Activated naive CD8-positive, alpha-beta T cell treated with anti-CD3 and anti-CD28 coated beads, Interleukin-2, amount 50 U/mL, for 24 hours (primary cell): ENCODE measurements around the gene CHAF1A.
A peak's percentile ranks its signal among the peaks of the same experiment; 100 is the strongest.

Source experiments
- ATAC-seq: fragments of 150-1000 bp; cut with Tn5 transposase; one replicate; pipeline ENCODE4 v1.10.0; 2021
- DNase-seq: peaks from one replicate; pipeline ENCODE4 v3.0.0; 2021
- H3K27ac Mint-ChIP-seq: one replicate; pipeline ENCODE4 v1.8.0; 2021; ENCODE audit warnings: mild to moderate bottlenecking, mixed read lengths
- H3K27me3 Mint-ChIP-seq: one replicate; pipeline ENCODE4 v1.8.0; 2021; ENCODE audit warnings: mixed read lengths
- H3K36me3 Mint-ChIP-seq: one replicate; pipeline ENCODE4 v1.8.0; 2021; ENCODE audit warnings: low read depth, mixed read lengths
- H3K4me1 Mint-ChIP-seq: one replicate; pipeline ENCODE4 v1.8.0; 2021; ENCODE audit warnings: mixed read lengths
- H3K4me3 Mint-ChIP-seq: one replicate; pipeline ENCODE4 v1.8.0; 2021; ENCODE audit warnings: mild to moderate bottlenecking, moderate library complexity, mixed read lengths
- H3K9me3 Mint-ChIP-seq: one replicate; pipeline ENCODE4 v1.8.0; 2021; ENCODE audit warnings: mixed read lengths

Gene CHAF1A

DNA sequence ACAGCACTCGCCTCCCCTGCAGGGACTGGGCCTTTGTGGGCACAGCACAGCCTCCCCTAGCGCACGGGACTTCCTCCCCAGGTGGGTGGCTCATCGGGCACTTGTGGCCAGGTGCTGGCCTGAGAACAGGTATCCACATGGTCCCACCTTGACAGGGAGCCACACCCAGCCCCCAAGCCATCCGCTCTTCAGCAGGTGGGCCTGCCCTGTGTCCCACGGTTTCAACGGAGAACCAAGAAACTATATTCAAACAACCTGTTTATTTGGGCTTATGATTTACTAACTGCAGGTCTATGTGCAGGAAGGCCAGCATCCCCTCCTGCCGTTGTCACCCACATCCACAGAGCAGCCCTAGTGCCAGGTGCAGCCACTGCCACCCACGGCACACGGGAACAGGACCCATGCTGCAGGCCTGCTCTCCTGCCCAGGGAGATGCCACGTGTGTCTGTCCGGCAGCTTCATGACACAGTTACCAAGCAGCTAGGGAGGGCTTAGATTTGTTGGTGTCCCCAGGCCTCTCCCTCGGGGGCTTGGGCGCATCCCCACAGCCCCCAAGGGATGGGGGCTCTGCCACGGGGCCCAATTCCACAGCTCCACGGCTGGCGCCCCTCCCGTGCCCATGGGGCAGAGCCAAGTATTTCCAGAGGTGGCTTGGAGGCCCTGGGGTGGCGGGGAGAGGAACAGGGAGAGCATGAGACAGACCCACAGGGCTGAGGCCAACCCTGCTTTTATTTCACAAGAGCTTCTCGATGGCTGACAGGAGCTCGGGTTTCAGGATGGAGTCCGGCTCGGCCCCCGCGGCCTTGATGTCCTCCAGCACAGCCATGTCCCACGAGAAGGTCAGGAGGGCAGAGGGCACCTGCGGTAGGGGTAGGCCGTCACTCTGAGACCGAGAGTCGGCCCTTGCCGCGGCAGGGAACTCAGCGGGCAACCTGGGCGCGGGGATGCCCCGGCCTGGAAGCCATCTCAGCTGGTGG, 42.6 kb downstream of the CHAF1A start:
- H3K4me3 Mint-ChIP-seq, result no peak overlapping the region
- no peak for ATAC-seq
- no peaks in the 10 kb centered on the region for H3K9me3 Mint-ChIP-seq
- H3K36me3 Mint-ChIP-seq, result peaks cover 8% of the 10 kb centered on the region
- H3K27me3 Mint-ChIP-seq, result no peaks in the 10 kb centered on the region
- H3K4me1 Mint-ChIP-seq, result no peaks in the 10 kb centered on the region
- DNase-seq, result no peak
- H3K27ac Mint-ChIP-seq, result no peak overlapping the region

DNA sequence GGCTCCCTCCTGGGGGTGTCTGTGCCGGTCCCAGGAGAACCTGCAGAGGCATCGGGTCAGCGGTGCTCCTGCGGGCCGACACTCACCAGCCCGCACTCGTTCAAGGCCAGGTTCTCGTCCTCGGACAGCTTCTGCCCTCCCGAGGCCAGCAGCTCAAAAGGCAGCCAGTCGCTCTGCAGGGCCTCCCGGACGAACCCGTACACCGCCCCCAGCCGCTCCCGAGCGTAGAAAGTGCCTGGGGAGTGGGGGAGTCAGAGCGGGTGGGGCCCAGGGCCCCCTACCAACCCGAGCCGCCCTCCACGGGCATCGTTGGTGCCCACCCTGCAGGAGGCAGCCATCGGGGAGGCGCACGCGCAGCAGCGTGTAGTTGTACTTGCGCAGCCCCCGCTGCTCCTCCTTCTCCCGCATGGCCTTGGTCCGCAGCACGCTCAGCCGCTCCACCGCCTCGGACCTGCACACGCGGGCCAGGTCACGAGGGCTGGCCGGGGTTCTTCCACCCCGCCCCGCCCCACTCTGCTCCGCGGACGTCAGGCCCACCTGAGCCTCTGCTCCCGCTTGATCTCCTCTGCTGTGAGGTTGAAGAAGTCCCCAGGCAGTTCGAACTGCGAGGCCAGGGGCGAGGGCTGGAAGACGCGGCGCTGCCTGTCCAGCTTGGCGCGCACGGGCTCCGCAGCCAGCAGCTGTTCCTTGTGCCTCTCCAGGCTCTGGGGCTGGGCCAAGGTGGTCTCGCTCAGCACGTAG, 43.7 kb downstream of the CHAF1A start:
- DNase-seq (no peak), ATAC-seq (no peak)
- Mint-ChIP-seq H3K27me3 (no peaks in the 10 kb centered on the region), H3K4me1 (no peaks in the 10 kb centered on the region), H3K36me3 (peaks cover 9% of the 10 kb centered on the region), H3K9me3 (no peaks in the 10 kb centered on the region), H3K27ac (no peak overlapping the region), H3K4me3 (no peak overlapping the region)

DNA sequence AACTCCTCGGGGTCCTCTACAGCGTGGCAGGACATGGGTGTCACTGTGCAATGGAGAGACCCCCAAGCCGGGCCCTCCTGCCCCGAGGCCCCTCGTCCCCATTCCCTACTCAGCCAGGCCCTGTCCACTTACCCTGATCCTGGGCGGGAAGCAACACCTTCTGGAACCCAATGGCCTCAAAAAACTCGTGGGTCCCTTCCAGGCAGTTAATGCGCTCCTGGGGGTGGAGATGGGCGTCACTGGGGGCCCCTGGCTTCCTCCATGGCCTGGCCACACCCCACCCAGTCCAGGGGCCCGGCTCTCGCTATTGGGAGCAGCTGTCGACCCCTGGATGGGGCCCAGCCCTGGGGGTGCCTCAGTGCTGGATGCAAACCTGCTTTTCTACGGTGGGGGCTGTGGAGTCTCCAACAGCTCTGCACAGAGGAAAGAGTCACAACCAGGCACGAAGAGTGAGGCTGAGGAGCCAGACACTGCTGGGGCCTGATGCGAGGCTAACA, 44.3 kb downstream of the CHAF1A start:
- Mint-ChIP-seq H3K4me1 (no peaks in the 10 kb centered on the region), H3K27ac (no peak overlapping the region), H3K4me3 (no peak overlapping the region), H3K9me3 (no peaks in the 10 kb centered on the region), H3K36me3 (peaks cover 9% of the 10 kb centered on the region), H3K27me3 (no peaks in the 10 kb centered on the region)
- DNase-seq (no peak), ATAC-seq (no peak)

DNA sequence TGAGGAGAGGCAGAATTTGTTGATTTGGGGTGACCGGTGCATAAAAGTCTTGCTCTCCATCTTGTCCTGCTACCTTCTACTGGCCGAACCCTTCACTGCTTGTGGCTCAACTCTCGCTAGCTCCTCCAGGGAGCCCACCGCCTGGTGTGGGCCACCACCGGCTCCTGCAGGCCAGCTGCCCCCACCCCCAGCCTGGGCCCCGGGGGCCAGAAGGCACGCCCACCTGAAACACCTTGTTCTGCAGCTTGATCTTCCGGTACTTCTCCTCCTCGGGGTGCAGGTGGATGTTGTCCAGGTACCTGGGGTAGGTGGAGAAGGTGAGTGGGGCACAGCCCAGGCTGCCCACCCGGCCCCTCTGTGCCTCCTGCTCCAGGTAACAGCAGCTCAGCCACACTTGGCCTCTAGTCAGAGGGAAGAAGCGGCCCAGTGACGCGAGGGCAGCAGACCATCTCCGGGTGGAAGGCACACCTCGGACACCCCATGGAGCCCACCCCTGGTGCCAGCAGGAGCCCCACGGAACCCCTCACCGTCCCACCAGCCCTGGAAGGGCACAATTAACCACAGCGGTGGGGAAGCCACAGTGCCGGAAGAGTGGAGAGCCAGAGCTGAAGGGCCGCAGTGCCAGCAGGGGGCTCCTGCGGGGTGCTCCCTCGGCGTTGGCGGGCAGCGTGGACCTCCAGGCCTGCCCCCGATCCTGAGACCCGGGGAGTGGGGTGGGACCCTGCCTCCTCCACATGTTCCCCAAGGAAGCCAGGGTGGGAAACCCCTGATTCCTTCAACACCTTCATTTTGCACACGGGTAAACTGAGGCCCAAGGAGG, 45.1 kb downstream of the CHAF1A start:
- Mint-ChIP-seq H3K27ac (no peak overlapping the region), H3K36me3 (peaks cover 10% of the 10 kb centered on the region)

DNA sequence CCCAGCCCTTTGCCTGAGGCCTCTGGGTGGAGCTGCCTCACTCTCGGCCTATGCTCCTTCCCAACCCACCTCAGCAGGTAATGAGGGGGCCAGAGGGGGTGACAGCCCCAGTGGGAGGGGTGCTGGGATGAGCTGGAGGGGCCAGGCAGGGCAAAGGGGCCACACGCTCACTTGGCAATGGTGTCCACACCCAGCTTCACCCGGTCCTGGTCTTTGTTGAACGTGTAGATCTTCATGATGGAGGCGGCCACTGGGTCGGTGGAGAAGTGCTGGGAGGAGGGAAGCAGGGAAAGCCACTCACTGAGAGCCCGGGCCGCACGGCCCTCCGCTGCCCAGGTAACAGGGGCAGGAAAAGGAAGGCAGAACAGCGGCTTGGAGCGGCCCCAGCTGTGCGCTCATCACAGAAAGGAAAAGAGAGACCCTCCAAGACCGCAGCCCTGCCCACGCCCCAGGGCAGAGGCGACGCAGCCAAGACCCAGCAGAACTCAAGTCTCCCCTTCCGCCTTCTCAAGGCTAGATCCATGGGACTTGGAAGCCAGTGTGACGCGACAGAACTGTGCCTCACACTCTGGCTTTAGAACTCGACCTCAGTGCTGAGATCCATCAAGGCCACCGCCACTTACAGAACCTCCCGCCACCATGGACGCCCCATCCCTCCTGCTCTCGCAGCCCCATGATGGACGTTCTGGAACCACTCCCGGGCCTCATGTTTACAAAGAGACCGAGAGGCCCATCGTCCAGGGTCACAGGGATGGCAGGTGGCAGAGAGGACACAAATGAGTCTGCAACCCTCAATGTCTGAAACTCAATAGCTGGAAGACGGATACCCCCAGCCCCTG, 45.9 kb downstream of the CHAF1A start:
- no peak for DNase-seq
- ATAC-seq, result no peak
- peaks cover 10% of the 10 kb centered on the region for H3K36me3 Mint-ChIP-seq
- no peaks in the 10 kb centered on the region for H3K4me1 Mint-ChIP-seq
- no peak overlapping the region for H3K4me3 Mint-ChIP-seq
- H3K27me3 Mint-ChIP-seq, result no peaks in the 10 kb centered on the region
- no peak overlapping the region for H3K27ac Mint-ChIP-seq
- H3K9me3 Mint-ChIP-seq, result no peaks in the 10 kb centered on the region

More for the DNA sequence above, 45.1 kb downstream of the CHAF1A start:
- Mint-ChIP-seq H3K9me3 (no peaks in the 10 kb centered on the region), H3K27me3 (no peaks in the 10 kb centered on the region), H3K4me1 (no peaks in the 10 kb centered on the region), H3K4me3 (no peak overlapping the region)
- DNase-seq (no peak), ATAC-seq (no peak)

DNA sequence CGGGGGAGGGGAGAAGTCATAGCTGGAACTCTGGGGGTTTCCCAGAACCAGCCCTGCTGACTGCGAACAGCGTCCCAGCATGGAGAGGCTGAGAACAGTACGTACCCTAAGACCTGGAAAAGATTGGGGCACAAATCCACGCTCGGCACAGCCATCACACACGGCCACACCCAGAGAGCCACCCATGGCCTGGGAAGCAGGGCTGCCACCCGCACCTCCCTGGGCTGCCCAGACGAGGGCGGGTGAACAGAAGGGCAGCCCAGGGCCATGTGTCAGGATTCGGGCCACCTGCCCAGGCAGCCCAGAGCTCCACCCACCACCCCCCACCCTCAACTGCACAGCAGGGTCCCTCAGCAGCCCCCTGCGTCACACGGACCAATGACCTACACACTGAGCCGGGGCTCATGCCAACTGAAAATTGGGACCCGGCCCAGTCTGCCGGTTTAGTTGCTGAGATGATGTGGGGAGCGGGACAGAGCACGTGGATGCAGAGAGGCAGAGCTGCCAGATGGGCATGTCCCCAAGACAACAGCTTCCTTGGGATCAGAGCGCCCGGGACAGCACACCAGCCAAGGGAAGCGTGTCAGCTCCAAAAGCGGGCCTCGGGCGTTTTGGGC, 46.7 kb downstream of the CHAF1A start:
- Mint-ChIP-seq H3K27me3 (no peaks in the 10 kb centered on the region), H3K4me1 (no peaks in the 10 kb centered on the region), H3K9me3 (no peaks in the 10 kb centered on the region), H3K27ac (no peak overlapping the region), H3K36me3 (peaks cover 10% of the 10 kb centered on the region), H3K4me3 (no peak overlapping the region)
- ATAC-seq (no peak), DNase-seq (no peak)

DNA sequence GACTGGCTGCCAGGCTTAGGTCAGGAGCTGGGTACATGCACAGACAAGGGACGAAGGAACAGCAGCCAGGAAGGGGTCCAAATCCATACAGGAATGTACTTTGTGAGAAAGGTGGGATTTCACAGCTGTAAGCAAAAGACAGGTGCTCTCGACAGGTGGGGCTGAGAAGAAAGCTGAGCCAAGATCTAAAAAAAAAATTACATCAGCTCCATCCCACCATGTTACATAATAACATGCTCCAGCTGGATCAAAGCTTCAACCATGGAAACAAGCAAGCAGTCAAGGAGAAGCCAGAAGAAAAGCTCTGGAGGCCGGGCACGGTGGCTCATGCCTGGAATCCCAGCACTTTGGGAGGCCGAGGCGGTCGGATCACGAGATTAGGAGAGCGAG, 47.2 kb downstream of the CHAF1A start:
- H3K4me1 Mint-ChIP-seq, result no peaks in the 10 kb centered on the region
- DNase-seq, result no peak
- H3K27ac Mint-ChIP-seq, result no peak overlapping the region
- H3K9me3 Mint-ChIP-seq, result no peaks in the 10 kb centered on the region
- H3K36me3 Mint-ChIP-seq, result peaks cover 10% of the 10 kb centered on the region
- no peak overlapping the region for H3K4me3 Mint-ChIP-seq
- H3K27me3 Mint-ChIP-seq, result no peaks in the 10 kb centered on the region
- ATAC-seq, result no peak

DNA sequence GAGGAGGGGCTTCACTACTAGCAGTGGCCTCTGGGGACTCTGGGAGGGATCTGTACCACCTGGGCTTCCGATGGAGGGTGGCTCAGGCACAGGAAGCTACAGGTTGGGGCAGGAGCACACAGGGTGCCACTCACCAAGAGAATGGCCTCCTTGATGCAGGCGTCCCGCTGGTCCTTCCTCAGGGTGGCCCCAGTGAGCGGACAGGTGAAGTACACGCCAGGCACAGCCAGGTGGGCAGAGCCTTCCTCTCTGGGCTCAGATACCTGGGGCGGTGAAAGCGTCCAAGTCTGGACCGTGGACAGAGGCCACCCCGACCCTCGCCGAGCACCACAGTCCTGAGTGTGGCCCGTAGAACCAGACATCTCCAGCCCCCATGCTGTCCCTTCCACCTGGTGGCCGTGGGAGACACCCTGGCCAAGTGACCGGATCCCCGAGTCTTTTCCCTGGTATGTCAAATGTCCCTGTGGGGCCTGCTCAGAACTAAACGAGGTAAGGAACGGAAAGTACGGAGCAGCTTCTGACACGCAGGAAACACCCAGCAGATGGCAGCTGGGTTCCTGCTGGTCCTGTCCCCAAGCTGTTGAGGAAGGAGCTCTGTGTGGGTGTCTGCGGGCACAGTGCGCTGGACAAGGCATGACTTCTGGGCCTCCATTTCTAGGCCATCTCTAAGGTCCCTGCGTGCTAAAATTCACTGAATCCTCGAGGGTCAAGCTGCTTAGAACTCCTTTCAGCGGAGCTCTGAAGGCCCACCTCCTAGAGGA, 50.0 kb downstream of the CHAF1A start:
- no peak overlapping the region for H3K4me3 Mint-ChIP-seq
- no peak for DNase-seq
- no peak for ATAC-seq
- peaks cover 9% of the 10 kb centered on the region for H3K36me3 Mint-ChIP-seq
- H3K4me1 Mint-ChIP-seq, result peaks cover 13% of the 10 kb centered on the region
- H3K9me3 Mint-ChIP-seq, result no peaks in the 10 kb centered on the region
- H3K27me3 Mint-ChIP-seq, result no peaks in the 10 kb centered on the region
- no peak overlapping the region for H3K27ac Mint-ChIP-seq

DNA sequence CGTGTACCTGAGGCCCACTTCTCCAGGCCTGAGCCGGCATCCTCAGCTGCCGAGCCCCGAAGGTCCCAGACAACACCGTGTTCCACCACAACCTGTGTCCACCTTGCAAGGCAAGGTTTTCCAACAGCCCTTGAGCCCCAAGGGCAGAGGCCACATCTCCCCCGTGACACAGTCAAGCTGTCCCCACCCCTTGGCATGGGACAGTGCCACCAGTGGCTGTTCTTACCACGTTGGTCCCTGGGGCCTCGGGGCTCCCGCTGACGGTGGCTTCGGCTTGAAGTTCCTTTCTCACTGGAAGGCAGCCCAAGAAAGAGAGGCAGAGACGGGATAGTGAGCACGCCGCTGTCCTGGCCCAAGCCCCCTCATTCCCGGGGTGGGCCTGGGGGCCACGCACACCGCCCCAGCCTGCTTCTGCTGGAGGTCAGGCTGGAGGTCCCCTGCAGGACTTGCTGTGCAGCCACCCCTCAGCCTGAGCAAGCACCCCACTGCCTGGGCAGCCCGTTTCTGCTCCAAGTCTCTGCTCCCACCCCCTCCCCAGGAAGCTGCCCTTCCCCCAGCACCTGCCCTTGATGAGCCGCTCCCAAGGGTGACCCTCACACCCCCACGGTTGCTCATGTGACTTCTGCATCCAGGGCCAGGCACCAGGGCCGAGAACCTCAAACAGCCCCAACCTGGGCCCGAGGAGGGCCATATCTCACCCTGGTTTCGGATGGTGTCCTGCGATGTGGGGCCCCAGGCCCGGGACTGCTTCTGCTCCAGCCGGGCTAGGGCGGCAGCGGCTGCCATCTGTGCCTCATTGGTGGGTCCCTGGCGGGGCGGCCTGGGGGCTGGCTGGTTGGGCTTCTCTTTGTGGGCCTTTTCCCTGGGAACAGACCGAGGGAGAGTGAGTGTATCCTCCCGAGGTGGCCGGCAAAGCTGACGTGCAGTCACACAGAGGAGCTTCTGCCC, 51.1 kb downstream of the CHAF1A start:
- H3K36me3 Mint-ChIP-seq, result peaks cover 9% of the 10 kb centered on the region

DNA sequence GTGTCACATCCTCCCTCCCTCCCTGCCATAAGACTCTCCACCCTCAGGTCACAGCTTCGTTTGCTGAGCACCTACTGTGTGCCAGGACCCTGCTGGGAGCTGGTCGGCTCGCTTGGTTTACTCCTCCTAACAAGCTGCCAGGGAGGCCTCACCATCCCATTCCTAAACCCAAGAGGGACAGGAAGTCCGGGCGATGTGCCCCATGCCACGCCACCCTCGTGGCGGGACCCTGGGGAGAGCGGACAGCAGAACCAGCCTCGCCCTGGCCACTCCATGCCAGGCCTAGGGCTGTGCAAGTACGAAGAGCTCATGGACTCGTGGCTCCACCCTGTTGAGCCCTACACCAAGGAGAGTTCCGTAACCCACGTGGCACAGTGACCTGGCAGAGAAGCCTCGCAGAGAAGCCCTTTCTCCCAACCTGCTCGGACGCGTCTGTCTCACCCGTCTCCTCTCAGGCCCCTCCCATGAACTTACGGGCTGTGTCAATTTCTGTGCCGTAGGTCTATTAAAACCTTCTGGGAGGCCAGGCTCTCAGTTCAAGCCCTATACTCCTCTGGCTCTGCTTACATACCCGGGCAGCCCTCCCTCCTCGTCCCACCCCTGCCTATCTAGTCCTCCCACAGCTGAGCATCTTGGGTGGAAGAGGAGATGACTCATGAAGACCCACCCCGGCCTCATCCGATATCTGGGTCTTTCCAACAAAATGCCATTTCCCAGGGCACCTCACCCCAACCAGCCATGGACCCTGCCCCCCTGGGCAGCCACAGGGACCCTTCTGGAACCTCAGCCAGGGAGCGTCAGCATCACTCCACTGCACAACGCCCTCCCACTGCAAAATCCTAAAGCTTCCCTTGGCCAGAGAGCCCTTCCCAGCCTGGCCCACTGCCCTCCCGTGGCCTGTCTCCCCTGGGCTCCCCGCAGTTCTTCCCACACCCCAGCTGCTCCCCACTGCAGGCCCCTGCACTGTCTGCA, 52.6 kb downstream of the CHAF1A start:
- Mint-ChIP-seq H3K4me3 (no peak overlapping the region), H3K27ac (peak overlapping the region; percentile 54), H3K4me1 (peaks cover 16% of the 10 kb centered on the region), H3K36me3 (peaks cover 6% of the 10 kb centered on the region), H3K9me3 (no peaks in the 10 kb centered on the region), H3K27me3 (peaks cover 2% of the 10 kb centered on the region)
- ATAC-seq (no peak), DNase-seq (no peak)

More for the DNA sequence above, 51.1 kb downstream of the CHAF1A start:
- no peak for ATAC-seq
- peaks cover 2% of the 10 kb centered on the region for H3K27me3 Mint-ChIP-seq
- no peak for DNase-seq
- H3K4me3 Mint-ChIP-seq, result no peak overlapping the region
- H3K9me3 Mint-ChIP-seq, result no peaks in the 10 kb centered on the region
- H3K4me1 Mint-ChIP-seq, result peaks cover 16% of the 10 kb centered on the region
- no peak overlapping the region for H3K27ac Mint-ChIP-seq
